Measurements from ENCODE around the gene TPPP3. TPM values are rescaled to one million over a fixed set of nuclear protein-coding genes. Genes with fewer than 3 reads are reported as not detected.
A peak's percentile ranks its signal among the peaks of the same experiment; 100 is the strongest.

The TPPP3 gene
- polyA plus RNA-seq, 3 donors = 63.1 to 123 (median 78.6) TPM

- Histone ChIP-seq H3K9me3 (replicated peaks in 1 of 2; ENCODE audit: control insufficient read depth in 1 of 2, insufficient read depth in 1 of 2, low read length in 2 of 2) (no peaks in the 10 kb centered on the region), H3K9ac (ENCODE audit: insufficient read depth, low read length, poor library complexity, severe bottlenecking) (no peak overlapping the region), H4K20me1 (ENCODE audit: insufficient read depth, low read length) (peaks cover 100% of the 10 kb centered on the region), H3K27ac (ENCODE audit: low read depth in 1 of 2, low read length in 2 of 2) (no peak overlapping the region), H2AFZ (ENCODE audit: insufficient read depth, low read depth, low read length, poor library complexity, severe bottlenecking) (no peak overlapping the region), H3K79me2 (ENCODE audit: insufficient read depth, low read length) (peaks cover 41% of the 10 kb centered on the region), H3K4me1 (ENCODE audit: control insufficient read depth in 1 of 2, insufficient read depth in 2 of 2, low read length in 2 of 2) (no peaks in the 10 kb centered on the region), H3K36me3 (replicated peaks in 1 of 2; ENCODE audit: control insufficient read depth in 1 of 2, insufficient read depth in 2 of 2, low read length in 2 of 2) (peaks cover 98 to 100% of the 10 kb centered on the region in 2 donors), H3K4me2 (replicated peaks; ENCODE audit: extremely low read depth, low read length, poor library complexity, severe bottlenecking) (no peak overlapping the region), H3K27me3 (ENCODE audit: control insufficient read depth in 2 of 2, insufficient read depth in 2 of 2, low read length in 2 of 2) (no peaks in the 10 kb centered on the region), H3K4me3 (replicated peaks in 1 of 3; ENCODE audit: low read depth in 2 of 3, low read length in 3 of 3) (no peak overlapping the region)
- peaks cover 0 to 3% (median 0%) of the 10 kb centered on the region in 7 donors for H3K9me3 Mint-ChIP-seq
- H3K27me3 Mint-ChIP-seq (ENCODE audit: low read depth in 3 of 3) = peaks cover 0 to 1% (median 0%) of the 10 kb centered on the region in 3 donors
- intact Hi-C loops (cut with micrococcal nuclease) = no loop called here
- peaks cover 76 to 98% of the 10 kb centered on the region in 2 donors for H3K36me3 Mint-ChIP-seq
- no peak for TF ChIP-seq CTCF (IDR thresholded peaks at IDR 0.05)
- H3K27ac Mint-ChIP-seq = peak overlapping the region in 1 of 7 donors; percentile 72
- H3K4me1 Mint-ChIP-seq = peaks cover 3% of the 10 kb centered on the region
- H3K4me3 Mint-ChIP-seq = no peak overlapping the region
- DNase-seq = no peak
- WGBS (ENCODE audit: insufficient coverage) = 91% methylated on average over 5 of the region's 5 CpGs
Measured at GRCh38 chr16:67441907-67442306, 48.6 kb upstream of the TPPP3 start.

- no peak overlapping the region for H3K4me3 Mint-ChIP-seq
- Histone ChIP-seq H3K9ac (ENCODE audit: insufficient read depth, low read length, poor library complexity, severe bottlenecking) (no peak overlapping the region), H3K4me1 (ENCODE audit: control insufficient read depth in 1 of 2, insufficient read depth in 2 of 2, low read length in 2 of 2) (no peaks in the 10 kb centered on the region), H3K9me3 (replicated peaks in 1 of 2; ENCODE audit: control insufficient read depth in 1 of 2, insufficient read depth in 1 of 2, low read length in 2 of 2) (no peaks in the 10 kb centered on the region), H4K20me1 (ENCODE audit: insufficient read depth, low read length) (peaks cover 100% of the 10 kb centered on the region), H3K79me2 (ENCODE audit: insufficient read depth, low read length) (peaks cover 35% of the 10 kb centered on the region), H3K4me3 (replicated peaks in 1 of 3; ENCODE audit: low read depth in 2 of 3, low read length in 3 of 3) (no peak overlapping the region), H3K27me3 (ENCODE audit: control insufficient read depth in 2 of 2, insufficient read depth in 2 of 2, low read length in 2 of 2) (no peaks in the 10 kb centered on the region), H3K4me2 (replicated peaks; ENCODE audit: extremely low read depth, low read length, poor library complexity, severe bottlenecking) (no peak overlapping the region), H3K27ac (ENCODE audit: low read depth in 1 of 2, low read length in 2 of 2) (no peak overlapping the region), H3K36me3 (replicated peaks in 1 of 2; ENCODE audit: control insufficient read depth in 1 of 2, insufficient read depth in 2 of 2, low read length in 2 of 2) (peaks cover 98 to 99% of the 10 kb centered on the region in 2 donors), H2AFZ (ENCODE audit: insufficient read depth, low read depth, low read length, poor library complexity, severe bottlenecking) (no peak overlapping the region)
- peaks cover 0 to 3% (median 0%) of the 10 kb centered on the region in 7 donors for H3K9me3 Mint-ChIP-seq
- no peak for DNase-seq
- WGBS (ENCODE audit: insufficient coverage) = 75% methylated on average over 8 of the region's 17 CpGs
- peaks cover 76 to 98% of the 10 kb centered on the region in 2 donors for H3K36me3 Mint-ChIP-seq
- no peak for TF ChIP-seq CTCF (IDR thresholded peaks at IDR 0.05)
- intact Hi-C loops (cut with micrococcal nuclease) = no loop called here
- H3K27ac Mint-ChIP-seq = no peak overlapping the region
- H3K27me3 Mint-ChIP-seq (ENCODE audit: low read depth in 3 of 3) = peaks cover 0 to 1% (median 0%) of the 10 kb centered on the region in 3 donors
- H3K4me1 Mint-ChIP-seq = peaks cover 3% of the 10 kb centered on the region
Measured at GRCh38 chr16:67441271-67441753, 48.0 kb upstream of the TPPP3 start.
